Gastroesophageal sphincter (tissue), 4 donors: ENCODE data around the gene ANO7. TPM values are rescaled to one million over a fixed set of nuclear protein-coding genes. Genes with fewer than 3 reads are reported as not detected.

Experiments used
- ATAC-seq: fragments of 150-250 bp; one replicate; pipeline ENCODE4 v1.9.1; 2016; ENCODE audit warnings: mild to moderate bottlenecking, moderate library complexity
- H3K27ac ChIP-seq, 4 donors: fragments of 200-600 bp; sonication (generic) in 3 of 4; 1 replicate in 3 of 4; 2 replicates in 1 of 4; pipeline ENCODE4 v1.5.1; 2016 to 2019
- H3K27me3 ChIP-seq: fragments of 200-600 bp; sonication (generic); one replicate; pipeline ENCODE4 v1.5.1; 2019
- H3K36me3 ChIP-seq, 2 donors: fragments of 200-600 bp; sonication (generic); one replicate each; pipeline ENCODE4 v1.5.1; 2019; ENCODE audit warnings: control low read depth in 1 of 2
- H3K4me1 ChIP-seq, 3 donors: fragments of 200-600 bp; sonication (generic); 1 replicate in 2 of 3; 2 replicates in 1 of 3; pipeline ENCODE4 v1.5.1; 2016 to 2019; ENCODE audit warnings: control low read depth in 2 of 3
- H3K4me3 ChIP-seq, 2 donors: fragments of 200-600 bp; sonication (generic); one replicate each; pipeline ENCODE4 v1.5.1; 2019; ENCODE audit warnings: mild to moderate bottlenecking in 1 of 2, moderate library complexity in 1 of 2
- H3K9me3 ChIP-seq, 3 donors: fragments of 200-600 bp; sonication (generic); one replicate each; pipeline ENCODE4 v1.5.1; 2017 to 2019; ENCODE audit warnings: control low read depth in 2 of 3
- CTCF ChIP-seq, 4 experiments: fragments of 200-600 bp in 2 of 4; fragments of 450-650 bp in 2 of 4; sonication (generic) in 1 of 4; IDR thresholded peaks; one replicate each; pipeline ENCODE4 v1.5.1; 2017 to 2019; ENCODE audit warnings: antibody characterized with exemption in 4 of 4, mild to moderate bottlenecking in 2 of 4, moderate library complexity in 2 of 4
- EP300 ChIP-seq: sonication (generic); formaldehyde crosslinking; IDR thresholded peaks from one replicate; pipeline ENCODE4 v1.6.1; 2017; ENCODE audit warnings: antibody characterized with exemption, mild to moderate bottlenecking
- POLR2A ChIP-seq, 2 donors: fragments of 450-650 bp; IDR thresholded peaks; one replicate each; pipeline ENCODE4 v1.6.1; 2017; ENCODE audit warnings: antibody characterized with exemption in 2 of 2, mild to moderate bottlenecking in 2 of 2, moderate library complexity in 1 of 2
- POLR2AphosphoS5 ChIP-seq: sonication (generic); formaldehyde crosslinking; IDR thresholded peaks from one replicate; pipeline ENCODE4 v1.6.1; 2017; ENCODE audit warnings: antibody characterized with exemption
- WGBS, 2 donors: methylation state at CpG; one replicate each; pipeline ENCODE4 v1.1.5; 2018; ENCODE audit warnings: low coverage in 1 of 2; 5-methylcytosine and 5-hydroxymethylcytosine counted together
- total RNA-seq, 4 donors: library from RNA; depleted of rRNA; stranded (reverse); fragments of >200 nt; gene quantifications; one replicate each; pipeline ENCODE4 v1.1.0, GENCODE V29; 2016

ANO7 gene
- total RNA-seq, 4 donors from 2014 or later = 0.16 to 0.81 (median 0.53) TPM

DNA sequence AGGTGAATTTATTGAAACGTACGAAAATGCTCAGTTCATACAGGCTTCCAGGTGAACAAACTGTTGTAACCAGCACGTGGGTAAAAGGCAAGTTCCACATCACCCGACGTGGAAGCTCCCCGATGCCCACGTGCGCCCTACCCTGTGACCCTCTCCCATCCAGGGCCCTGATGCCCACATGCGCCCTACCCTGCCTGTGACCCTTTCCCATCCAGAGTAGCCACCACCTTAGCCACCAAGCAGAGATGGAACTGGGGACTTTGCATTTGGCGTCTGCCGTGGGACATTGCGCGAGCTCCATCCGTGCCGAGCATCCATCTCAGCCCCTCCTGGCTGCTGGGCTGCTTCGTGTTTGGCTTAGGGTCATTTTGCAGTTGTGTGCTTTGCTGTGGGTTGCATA lies 37.5 kb downstream of the ANO7 start:
- H3K27ac ChIP-seq = no peak overlapping the region
- 89 to 100% methylated on average over 5 of the region's 16 CpGs for WGBS, 2 donors
- peaks cover 0 to 62% of the 10 kb centered on the region in 2 donors for H3K36me3 ChIP-seq
- no peaks in the 10 kb centered on the region for H3K9me3 ChIP-seq
- no peak for TF ChIP-seq POLR2AphosphoS5
- ATAC-seq = no peak
- no peak overlapping the region for H3K4me3 ChIP-seq
- H3K4me1 ChIP-seq = peaks cover 0 to 17% (median 8%) of the 10 kb centered on the region in 3 donors
- no peaks in the 10 kb centered on the region for H3K27me3 ChIP-seq

DNA sequence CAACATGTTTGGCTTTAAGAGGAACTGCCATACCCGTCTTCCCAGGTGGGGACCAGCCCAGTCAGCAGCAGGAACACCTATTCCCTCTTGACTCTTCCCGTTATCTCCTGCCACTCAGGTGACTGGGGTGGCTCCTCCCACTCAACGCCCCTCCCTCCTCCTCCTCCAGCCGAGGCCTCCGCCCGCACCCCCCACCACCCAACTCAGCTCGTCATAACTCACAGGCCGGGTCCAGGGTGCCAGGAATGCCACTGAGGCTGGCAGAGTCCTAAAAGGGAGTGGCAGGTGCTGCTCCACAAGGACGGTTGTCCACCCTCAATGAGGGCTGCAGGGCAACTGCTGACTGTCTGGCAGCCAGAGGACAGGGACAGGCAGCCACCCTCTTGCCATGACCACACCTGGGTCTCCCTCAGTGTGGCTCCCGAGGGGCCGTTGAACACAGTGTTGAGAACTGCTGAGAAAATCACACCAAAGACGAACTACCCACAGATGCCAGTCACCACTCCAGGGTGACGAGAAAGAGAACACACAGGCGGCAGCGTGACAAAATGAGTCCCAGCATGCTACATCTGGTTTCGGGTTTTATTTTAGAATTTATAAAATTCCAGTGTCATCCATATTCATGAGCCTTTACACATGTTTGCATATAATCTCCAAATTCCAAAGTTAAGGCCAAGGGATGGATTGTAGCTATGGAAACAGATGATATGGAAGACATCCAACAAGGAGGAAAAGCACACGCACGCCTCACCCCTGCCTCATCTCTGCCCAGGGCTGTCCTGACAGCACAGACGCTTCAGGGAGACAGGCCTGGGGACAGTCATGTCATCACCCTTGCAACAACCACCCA lies 38.5 kb downstream of the ANO7 start:
- peaks cover 0 to 17% (median 8%) of the 10 kb centered on the region in 3 donors for H3K4me1 ChIP-seq
- no peak for ATAC-seq
- 67 to 88% methylated on average over 3 to 4 of the region's 19 CpGs for WGBS, 2 donors
- no peak for TF ChIP-seq EP300
- TF ChIP-seq POLR2A (IDR thresholded peaks at IDR 0.05) = no peak
- no peak for TF ChIP-seq CTCF (IDR thresholded peaks at IDR 0.05)
- TF ChIP-seq POLR2AphosphoS5 = no peak
- no peak overlapping the region for H3K27ac ChIP-seq
- no peaks in the 10 kb centered on the region for H3K27me3 ChIP-seq
- H3K4me3 ChIP-seq = no peak overlapping the region
- no peaks in the 10 kb centered on the region for H3K9me3 ChIP-seq
- H3K36me3 ChIP-seq = peaks cover 0 to 72% of the 10 kb centered on the region in 2 donors

DNA sequence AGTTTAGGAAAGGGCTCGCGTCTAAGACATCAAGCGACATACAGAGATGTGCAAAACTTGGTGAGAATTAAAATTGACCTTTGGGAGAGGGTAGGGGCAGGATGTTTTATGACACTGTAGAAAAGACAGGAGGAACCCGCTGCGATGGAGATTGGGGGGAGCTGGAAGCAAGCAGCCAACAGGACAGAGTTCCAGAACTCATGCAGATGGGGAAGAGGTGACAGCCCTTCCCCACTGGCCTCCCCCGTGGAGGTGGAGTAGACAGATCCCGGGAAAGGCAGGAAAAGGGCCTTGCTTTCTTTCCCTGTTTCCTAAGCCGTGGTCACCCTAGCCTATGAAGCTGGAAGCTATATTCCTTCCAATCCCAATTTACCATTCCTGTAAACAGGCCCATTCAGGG lies 39.1 kb downstream of the ANO7 start:
- H3K27ac ChIP-seq = no peak overlapping the region
- TF ChIP-seq POLR2A (IDR thresholded peaks at IDR 0.05) = no peak
- no peak for TF ChIP-seq CTCF (IDR thresholded peaks at IDR 0.05)
- no peak for TF ChIP-seq EP300
- H3K4me3 ChIP-seq = no peak overlapping the region
- H3K4me1 ChIP-seq = peaks cover 0 to 17% (median 8%) of the 10 kb centered on the region in 3 donors
- no peaks in the 10 kb centered on the region for H3K9me3 ChIP-seq
- peaks cover 0 to 78% of the 10 kb centered on the region in 2 donors for H3K36me3 ChIP-seq
- 45 to 69% methylated on average over 7 to 8 of the region's 8 CpGs for WGBS, 2 donors
- ATAC-seq = no peak
- H3K27me3 ChIP-seq = no peaks in the 10 kb centered on the region

- H3K4me1 ChIP-seq = peaks cover 0 to 17% (median 8%) of the 10 kb centered on the region in 3 donors
- H3K27me3 ChIP-seq = no peaks in the 10 kb centered on the region
- no peak overlapping the region for H3K4me3 ChIP-seq
- WGBS, 2 donors = 88 to 100% methylated on average over 1 to 6 of the region's 26 CpGs
- no peak for TF ChIP-seq POLR2AphosphoS5
- no peak for TF ChIP-seq POLR2A (IDR thresholded peaks at IDR 0.05)
- TF ChIP-seq CTCF (IDR thresholded peaks at IDR 0.05) = no peak
- no peak for TF ChIP-seq EP300
- H3K36me3 ChIP-seq = peaks cover 0 to 85% of the 10 kb centered on the region in 2 donors
- H3K27ac ChIP-seq = no peak overlapping the region
- ATAC-seq = no peak
- H3K9me3 ChIP-seq = no peaks in the 10 kb centered on the region
These were observed 39.8 kb downstream of the ANO7 start for GRCh38 chr2:241228081-241228859.

- no peak overlapping the region for H3K4me3 ChIP-seq
- 53 to 75% methylated on average over 6 to 14 of the region's 20 CpGs for WGBS, 2 donors
- H3K9me3 ChIP-seq = no peaks in the 10 kb centered on the region
- H3K27ac ChIP-seq = no peak overlapping the region
- no peaks in the 10 kb centered on the region for H3K27me3 ChIP-seq
- peaks cover 0 to 92% of the 10 kb centered on the region in 2 donors for H3K36me3 ChIP-seq
- TF ChIP-seq POLR2A (IDR thresholded peaks at IDR 0.05) (no peak), EP300 (no peak)
- no peak for ATAC-seq
- H3K4me1 ChIP-seq = peaks cover 0 to 11% (median 5%) of the 10 kb centered on the region in 3 donors
These were observed 40.5 kb downstream of the ANO7 start for GRCh38 chr2:241228860-241229516.
